GM21737 (cell line): ENCODE data around the gene TMEM131.

ENCODE experiments used
- ATAC-seq: cut with Tn5 transposase; IDR thresholded peaks from one replicate; pipeline ENCODE4 v1.9.1; 2021; ENCODE audit warnings: mild to moderate bottlenecking, moderate library complexity; ENCODE audit not compliant: unreplicated experiment

TMEM131 gene

DNA sequence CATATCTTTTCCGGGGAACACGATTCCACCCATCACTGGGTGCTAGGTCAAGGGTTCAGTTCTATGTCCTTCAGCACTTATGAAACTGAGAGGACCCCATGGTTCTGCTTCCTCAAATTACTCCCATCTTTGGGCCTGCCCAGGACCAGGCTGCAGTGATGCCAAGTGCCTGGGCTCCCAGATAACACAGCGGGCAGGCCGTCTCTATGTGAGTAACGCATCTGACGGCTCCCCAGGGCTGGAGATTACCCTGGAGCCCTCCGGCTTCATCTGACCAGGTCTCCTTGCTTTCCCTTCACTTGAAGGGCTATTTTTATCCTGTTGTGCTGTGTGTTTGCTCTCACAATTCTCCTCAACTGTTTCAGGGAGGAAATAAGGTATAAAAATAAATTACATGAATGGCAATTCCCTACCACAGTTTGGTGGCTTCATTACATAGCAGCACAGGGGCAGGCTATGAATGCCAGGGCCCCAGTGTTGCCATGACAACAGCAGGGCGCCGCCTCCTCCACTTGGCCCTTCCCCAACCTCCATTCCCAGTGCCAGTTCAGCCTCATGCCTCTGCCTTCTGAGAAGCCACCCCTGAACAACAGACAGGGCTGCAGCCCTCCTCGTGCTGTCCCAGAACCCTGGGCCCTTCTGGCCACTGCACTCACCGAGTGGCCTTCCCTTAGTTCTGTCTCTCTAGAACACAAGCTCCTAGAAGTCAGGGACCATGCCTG lies 25.4 kb upstream of the TMEM131 start:
- ATAC-seq = no peak

GRCh38 chr2:98020516-98020915 lies 24.8 kb upstream of the TMEM131 start:
- ATAC-seq = no peak

- no peak for ATAC-seq
These were observed 21.3 kb upstream of the TMEM131 start for GRCh38 chr2:98016908-98017670.

- ATAC-seq = no peak
These were observed 19.9 kb upstream of the TMEM131 start for GRCh38 chr2:98015671-98016070.

DNA sequence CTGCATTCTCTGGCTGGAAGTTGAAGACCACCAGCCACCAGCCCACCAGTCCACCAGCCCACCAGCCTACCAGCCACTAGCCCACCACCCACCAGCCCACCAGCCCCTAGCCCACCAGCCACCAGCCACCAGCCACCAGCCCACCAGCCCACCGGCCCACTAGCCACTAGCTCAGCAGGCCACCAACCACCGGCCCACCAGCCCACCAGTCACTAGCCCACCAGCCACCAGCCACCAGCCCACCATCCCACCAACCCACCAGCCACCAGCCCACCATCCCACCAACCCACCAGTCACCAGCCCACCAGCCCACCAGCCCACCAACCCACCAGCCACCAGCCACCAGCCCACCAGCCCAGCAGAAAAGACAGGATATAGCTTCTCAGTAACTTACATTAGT lies 18.6 kb upstream of the TMEM131 start:
- ATAC-seq = no peak

- ATAC-seq = no peak
These were observed 17.8 kb upstream of the TMEM131 start for GRCh38 chr2:98013407-98014042.

DNA sequence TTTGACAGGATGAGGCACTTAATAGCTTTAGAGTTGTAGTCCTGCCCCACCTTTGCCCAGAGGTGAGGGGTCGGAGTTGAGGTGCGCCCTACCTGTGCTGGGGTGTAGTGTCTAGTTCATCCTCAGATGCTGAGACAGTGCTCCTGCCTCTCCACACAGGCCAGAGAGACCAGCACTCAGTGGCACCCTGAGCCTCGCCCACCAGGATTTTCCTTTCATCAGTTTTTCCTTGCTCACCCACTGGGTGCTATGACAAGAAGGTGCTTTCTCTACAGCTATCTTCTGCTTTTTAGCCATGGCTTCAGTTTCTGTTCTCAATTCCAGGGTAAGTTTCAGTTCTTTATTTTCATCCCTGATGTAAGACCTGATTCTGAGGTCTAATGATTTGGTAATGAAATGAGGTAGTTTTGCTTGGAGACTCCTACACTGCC lies 16.8 kb upstream of the TMEM131 start:
- peak; percentile 75 for ATAC-seq

GRCh38 chr2:98009887-98010760 lies 14.4 kb upstream of the TMEM131 start:
- no peak for ATAC-seq

DNA sequence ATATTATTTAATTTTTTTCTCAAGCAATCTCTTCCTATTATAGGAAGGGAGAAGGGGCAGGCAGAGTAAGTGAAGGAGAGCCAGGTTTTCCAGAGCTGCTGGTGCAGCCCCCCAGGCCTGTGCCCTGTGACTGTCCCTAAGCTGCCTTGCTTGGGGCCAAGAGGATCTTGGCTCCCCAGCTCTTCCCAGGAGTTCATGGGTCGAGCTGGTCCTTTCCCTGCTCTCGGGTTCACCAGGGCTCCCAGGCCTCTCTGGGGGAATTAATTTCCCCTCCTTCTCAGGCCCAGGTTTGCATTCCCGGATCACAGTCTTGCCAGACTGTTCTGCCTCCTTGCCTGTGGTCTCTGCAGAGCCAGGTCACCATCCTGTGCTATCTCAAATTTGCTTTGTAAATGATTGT lies 12.7 kb upstream of the TMEM131 start:
- no peak for ATAC-seq

GRCh38 chr2:98006378-98006777 lies 10.6 kb upstream of the TMEM131 start:
- no peak for ATAC-seq

DNA sequence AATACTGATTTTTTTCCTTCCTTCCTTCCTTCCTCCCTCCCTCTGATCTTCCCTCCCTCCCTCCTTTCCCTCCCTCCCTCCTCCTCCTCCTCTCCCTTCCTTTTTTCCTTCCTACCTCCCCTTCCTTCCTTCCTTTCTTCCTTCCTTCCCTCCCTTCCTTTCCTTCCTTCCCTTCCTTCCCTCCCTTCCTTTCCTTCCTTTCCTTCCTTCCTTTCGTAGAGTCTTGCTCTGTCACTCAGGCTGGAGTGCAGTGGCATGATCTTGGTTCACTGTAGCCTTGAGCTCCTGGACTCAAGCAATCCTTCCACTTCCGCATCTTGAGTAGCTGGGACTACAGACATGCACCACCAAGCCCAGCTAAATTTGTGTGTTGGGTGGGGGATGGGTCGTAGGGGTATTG lies 8.9 kb upstream of the TMEM131 start:
- no peak for ATAC-seq

DNA sequence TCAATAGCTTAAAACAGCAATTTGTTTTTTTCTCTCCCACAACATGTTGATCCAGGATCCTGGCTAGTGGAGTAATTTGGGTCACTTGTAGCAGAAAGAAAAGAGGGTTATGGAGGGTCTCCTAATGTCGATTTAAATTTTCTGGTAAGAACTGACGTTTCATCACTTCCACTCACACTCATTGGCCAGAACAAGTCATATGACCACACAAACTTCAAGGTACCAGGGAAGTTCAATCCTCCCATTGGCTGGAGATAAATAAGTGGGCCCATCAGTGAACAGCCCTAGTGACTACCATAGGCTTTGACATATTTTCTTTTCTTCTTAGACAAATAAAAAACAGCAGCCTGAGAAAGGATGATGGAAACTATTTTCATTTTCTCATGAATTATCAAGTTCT lies 8.3 kb upstream of the TMEM131 start:
- ATAC-seq = no peak

- no peak for ATAC-seq
These were observed 3.8 kb upstream of the TMEM131 start for GRCh38 chr2:97999536-97999935.

DNA sequence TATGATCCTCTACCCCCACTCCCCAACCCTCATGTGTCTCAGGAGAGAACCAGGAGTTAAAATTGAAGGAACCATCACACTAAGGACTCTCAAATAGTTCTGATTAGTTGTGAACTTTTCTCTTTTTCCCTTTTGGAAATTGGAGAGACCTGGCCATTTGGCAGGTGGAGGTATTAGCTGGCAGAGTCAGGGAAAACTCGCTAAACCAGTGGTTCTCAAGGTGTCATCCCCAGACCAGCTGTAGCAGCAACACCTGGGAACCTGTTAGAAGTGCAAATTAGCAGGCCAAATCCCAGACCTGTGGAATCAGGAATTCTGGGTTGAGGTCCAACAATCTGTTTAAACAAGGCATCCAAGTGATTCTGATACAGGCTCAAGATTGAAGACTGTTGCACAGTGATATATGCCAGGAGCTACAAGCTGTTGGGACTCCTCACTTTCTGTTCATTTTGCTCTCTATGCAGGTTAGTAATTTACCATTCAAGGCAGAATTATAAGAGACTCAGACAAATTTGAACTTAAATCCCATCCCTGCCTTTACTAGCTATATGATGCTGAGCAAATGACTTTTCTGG lies 2.8 kb upstream of the TMEM131 start:
- no peak for ATAC-seq

GRCh38 chr2:97997784-97998392 lies 2.1 kb upstream of the TMEM131 start:
- ATAC-seq = no peak

DNA sequence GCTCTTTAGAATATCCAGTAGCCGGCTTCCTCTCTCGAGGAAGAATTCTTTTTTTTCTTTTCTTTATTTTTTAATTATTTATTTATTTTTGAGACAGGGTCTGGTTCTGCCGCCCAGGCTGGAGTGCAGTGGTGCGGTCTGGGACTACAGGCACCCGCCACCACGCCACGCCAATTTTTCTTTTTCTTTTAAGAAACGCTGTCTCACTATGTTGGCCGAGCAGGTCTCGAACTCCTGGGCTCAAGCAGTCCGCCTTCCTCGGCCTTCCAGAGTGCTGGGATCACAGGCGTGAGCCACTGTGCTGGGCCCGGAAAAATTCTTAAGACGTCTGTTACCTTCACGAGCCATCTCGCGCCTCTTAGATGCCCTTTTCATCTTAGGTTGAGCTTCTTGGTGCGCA lies 931 bp upstream of the TMEM131 start:
- no peak for ATAC-seq

DNA sequence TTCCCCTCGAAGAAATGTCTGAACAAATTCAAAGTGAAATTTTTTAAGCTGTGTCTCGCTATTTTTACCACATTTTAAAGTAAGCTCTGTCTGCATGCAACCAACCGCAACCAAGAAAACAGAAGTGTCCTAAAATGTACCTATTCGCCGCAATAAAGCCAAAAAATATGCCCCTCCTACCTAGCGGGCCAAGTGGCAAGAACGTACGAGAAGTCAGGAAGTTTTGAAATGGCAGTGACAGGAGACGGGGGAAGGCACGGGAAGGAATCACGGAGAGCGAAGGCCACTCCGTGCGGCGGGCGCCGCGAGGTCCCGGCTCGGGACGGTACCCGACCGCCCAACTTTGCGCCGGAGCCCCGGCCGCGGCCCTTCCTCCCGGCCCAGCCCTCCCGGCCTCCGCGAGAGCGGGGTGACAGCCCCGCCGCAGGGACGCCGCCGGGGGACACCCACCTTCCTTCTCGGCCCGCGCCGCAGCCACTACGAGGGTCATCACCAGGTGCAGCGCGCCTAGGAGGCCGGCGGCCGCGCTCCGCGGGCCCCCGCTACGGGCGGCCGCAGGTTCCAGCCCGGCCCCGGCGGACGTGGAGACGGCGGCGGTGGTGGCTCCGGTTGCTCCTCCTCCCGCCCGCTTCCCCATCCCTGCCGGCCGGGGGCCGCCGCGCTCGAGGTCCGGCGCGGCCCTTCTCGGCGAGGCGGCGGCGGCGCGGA lies 568 bp downstream of the TMEM131 start:
- ATAC-seq = peak; percentile 33

GRCh38 chr2:97994476-97994875 lies 1.3 kb downstream of the TMEM131 start:
- no peak for ATAC-seq

DNA sequence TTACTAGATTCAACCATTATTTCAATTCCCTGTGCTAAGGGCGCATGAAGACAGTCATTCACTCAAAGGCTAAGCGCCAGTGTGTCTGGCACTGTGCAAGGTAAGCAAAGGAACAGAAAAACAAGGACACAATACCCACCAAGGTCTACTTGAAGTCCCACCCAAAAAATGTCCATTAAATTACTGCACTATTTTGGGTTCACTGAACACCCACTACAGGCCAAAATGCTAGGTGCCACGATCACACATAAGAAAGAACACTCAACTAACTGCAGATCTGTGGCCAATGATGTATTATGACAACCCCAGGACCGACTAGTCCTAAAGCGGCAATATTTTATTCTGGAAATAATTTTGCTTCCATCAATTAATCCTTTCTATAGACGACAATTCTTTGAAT lies 1.8 kb downstream of the TMEM131 start:
- no peak for ATAC-seq
